Stimulated activated CD4-positive, alpha-beta T cell treated with anti-CD3 and anti-CD28 coated beads, Interleukin-4, amount 100 ng/mL, for 48 hours (primary cell): ENCODE data around the gene COPS9.
A peak's percentile ranks its signal among the peaks of the same experiment; 100 is the strongest.

Experiments used
- DNase-seq, 2 donors: peaks; one replicate each; pipeline ENCODE4 v3.0.0-alpha.2; 2020; ENCODE audit warnings: low read depth in 2 of 2

COPS9 gene

GRCh38 chr2:240136013-240136670 is at the start of gene COPS9:
Gene COPS9, minus strand, starts transcription at chr2:240136305. Its CDS starts 21 bp downstream, at chr2:240136284.
- DNase-seq, result peak; percentile 79 to 82

DNA sequence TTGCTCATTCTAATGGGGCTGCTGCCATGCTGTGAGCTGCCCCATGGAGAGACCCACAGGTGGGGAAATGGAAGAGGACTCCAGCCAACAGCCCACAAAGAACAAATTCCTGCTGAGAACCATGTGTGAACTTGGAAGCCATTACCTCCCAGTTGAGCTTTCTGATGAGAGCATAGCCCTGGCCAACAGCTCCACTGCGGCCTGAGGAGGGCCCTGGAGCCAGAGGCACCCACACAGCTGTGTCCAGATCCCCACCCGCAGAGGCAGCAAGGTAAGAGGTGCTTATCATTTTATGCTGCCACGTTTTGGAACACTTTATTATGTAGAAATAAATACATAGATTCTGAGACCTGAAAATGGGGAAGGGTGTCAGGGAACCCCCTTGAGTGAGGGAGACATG is 48.6 kb upstream of the COPS9 start:
- DNase-seq, result no peak

- DNase-seq, result no peak
Measured at GRCh38 chr2:240183875-240184590, 47.9 kb upstream of the COPS9 start.

DNA sequence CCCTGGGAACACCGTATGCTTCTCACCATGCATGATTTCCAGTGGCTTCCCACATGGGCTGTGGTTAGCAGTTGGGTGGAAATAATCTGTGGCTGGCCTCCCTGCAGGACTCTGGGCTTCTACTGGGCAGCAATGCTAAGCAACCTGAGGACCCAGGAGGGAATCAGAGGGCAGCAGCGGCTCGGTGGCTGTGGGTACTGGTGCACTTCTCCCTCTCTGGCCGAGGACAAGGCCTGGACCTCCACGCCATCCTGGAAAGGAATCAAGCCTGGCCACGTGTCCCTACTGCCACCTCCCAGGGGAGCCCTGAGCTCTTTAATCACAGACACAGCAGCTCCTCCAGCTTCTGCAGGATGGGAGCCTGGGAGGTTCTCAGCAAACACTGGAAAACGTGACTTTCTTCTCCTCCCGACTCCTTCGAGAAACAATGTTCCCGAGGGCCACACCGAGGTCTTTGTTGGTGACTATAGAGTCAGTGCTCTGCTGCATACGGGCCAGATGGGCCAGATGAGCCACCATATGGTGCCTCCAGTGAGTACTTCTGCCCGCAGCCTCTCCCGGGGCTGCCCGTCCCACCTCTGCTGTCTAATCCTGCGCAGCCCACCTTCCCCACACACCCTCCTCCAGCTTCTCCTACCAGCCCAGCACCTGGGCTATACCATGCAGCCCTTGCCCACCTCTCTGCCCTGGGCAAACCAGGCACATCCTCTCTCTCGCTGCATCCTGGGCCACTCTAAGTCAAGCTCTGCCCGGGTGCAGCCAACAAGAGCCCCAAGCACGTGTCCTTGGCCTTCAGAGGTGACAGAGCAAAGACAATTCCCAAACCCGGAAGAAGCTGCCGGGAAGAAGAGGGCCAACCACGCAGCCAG is 47.1 kb upstream of the COPS9 start:
- no peak for DNase-seq

DNA sequence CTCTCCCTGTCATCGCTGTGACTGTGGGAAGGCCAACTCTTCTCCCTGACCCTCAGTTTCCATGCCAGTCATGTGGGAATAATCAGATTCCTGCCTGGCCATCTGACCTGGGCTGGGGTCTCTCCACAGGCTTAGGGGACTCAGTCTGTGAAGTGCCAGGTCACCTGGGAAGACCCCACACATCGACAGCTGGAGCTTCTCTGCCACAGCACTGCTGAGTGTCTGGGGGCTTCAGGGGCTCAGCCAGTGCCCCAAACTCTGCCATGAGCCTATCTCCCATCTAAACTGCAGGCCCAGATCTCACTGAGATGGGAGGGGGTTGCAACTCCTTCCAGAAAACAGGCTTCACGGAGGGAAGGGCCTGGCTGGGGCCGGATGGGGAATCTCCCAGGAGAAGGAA is 46.4 kb upstream of the COPS9 start:
- DNase-seq, result no peak

- no peak for DNase-seq
Measured at GRCh38 chr2:240182001-240182400, 45.9 kb upstream of the COPS9 start.

DNA sequence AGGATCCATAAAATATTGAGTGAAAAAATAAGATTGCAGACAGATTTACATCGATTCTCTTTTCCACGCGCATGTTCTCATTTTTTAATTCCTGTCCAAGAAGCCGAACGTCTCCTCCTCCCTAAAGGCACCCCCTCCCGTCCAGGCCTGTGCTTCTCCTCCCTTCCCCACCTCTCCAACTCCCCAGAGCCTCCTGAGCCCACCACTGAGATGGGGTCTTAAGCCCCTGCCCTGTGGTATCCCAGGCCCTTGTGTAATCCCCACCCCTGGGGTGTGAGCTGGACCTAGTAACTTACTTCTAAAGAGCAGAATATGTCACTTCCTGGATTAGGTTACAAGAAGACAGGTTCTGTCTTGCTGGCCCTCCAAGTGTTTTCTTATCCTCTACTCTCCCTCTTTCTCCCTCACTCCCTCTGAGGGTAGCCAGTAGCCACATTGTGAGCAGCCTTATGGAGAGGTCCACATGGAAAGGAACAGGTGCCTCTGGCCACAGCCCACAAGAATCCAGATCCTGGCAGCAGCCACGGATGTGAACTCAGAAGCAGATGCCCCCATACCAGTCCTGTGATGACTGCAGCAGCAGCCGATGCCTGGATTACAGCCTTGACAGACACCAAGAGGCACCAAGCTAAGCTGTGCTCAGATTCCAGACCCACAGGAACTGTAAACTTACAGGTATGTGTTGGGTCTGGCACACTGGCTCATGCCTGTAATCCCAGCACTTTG is 44.0 kb upstream of the COPS9 start:
- DNase-seq, result no peak

GRCh38 chr2:240179186-240179815 is 43.2 kb upstream of the COPS9 start:
- no peak for DNase-seq

GRCh38 chr2:240178564-240178963 is 42.5 kb upstream of the COPS9 start:
- no peak for DNase-seq

DNA sequence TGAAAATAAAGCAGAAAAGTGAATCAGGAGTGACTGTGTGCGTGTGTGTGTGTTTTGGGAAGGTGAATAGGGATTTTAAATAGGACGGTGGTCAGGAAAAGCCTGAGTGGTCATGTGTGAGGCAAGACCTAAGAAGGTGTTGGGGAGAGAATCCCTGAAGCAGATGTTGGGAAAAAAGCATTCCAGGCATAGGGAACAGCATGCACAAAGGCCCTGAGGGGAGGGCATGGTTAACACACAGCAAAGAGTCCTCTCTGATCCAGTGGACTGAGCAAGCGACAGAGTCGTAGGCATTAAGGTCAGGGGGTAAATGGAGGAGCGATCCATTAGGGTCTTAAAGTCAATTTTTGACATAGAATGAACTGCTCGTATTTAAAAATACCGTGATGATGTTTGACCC is 38.4 kb upstream of the COPS9 start:
- DNase-seq, result no peak

DNA sequence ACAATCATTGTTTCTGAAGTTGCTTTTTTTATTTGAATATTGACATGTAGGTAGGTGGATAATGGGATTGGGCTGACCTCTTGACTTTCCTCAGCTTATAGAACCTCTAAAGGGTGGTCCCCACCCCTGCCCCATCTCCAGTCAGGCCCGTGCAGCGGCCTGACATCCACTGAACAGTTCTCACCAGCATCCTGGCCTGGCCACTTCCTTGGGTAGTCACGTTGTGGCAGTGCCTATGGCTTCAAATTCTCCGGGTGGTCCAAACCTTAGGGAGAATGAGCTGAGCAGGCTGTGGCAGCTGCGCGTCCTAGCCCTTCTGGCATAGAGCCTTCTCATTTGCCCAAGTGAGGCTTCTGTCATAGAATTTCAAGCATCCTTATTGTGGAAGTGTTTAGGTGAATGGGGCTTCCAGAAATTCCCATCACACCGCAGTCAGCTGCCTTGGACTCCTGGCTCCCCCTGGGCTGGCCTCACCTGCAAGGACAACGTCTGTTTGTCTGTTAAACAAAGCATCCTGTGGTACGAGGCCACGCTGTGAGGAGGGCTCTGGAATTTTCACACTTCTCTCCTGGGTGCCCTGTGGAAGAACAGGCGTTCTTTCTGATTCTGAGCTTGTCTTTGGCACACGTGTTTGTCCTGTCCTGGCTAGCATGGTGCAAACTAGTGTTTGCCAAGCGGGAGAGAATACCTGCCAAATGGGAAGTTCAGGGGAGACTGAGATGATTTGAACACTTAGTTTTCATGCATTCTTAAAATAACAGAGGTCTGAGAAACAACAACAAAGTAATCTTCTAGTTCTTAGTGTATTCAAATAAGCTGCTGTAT is 36.2 kb upstream of the COPS9 start:
- DNase-seq, result no peak

DNA sequence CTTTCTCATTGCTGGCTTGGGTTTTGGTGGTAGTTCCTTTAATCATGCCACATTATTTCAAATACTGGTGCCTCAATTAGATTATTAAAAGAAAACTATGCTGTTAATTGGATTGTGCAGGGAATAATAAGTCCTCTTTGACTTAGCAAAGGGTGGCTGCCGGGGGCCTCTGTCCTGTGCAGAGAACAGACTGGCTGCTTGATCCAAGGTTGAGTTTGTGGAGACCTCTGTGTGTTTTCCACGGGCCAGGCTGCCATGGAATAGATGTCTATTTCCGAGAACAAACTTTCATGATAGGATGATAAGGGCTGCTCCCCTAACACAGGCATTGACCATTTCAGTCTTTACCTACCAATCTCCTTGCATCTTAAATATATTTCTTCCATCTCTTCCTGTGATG is 34.8 kb upstream of the COPS9 start:
- no peak for DNase-seq

DNA sequence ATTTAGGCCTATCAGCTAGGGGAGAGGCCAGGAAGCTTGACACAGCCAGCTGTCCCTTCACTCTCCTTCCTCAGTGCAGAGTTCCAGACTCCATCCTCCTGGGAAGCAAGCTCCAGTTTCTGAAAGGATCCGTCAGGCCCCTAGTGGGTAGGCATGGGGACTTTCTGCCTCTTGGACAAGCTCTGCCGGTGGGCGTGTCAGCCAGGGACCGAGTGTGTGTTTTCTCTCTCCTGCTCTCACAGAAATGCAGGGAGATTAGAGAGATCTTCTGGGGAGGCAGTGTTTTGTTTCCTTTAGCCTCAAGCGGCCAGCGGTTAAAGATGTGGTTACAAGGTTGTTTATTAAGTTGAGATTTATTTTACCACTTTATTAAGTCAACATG is 34.2 kb upstream of the COPS9 start:
- no peak for DNase-seq

GRCh38 chr2:240169486-240170353 is 33.6 kb upstream of the COPS9 start:
- no peak for DNase-seq

- no peak for DNase-seq
Measured at GRCh38 chr2:240168546-240169361, 32.6 kb upstream of the COPS9 start.

GRCh38 chr2:240168041-240168440 is 31.9 kb upstream of the COPS9 start:
- DNase-seq, result no peak

DNA sequence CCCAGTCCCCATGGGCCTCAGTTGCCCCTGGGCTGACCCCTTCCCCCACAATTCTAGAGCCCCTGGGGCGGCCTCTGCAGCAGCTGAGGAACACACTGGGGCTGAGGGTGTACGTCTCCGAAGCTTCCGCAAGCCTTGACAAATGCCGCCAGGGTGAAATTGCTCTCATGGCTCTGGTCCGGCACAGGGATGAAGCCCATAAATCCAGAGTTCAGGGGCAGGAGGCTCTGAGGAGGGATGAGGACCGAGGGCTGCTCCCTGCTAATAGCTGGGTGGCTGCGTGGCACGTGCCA is 31.4 kb upstream of the COPS9 start:
- no peak for DNase-seq

GRCh38 chr2:240166761-240167587 is 30.9 kb upstream of the COPS9 start:
- no peak for DNase-seq
